Iris pigment epithelial cell (primary cell): ENCODE results near the gene DAPK2.

Experiments used
- DNase-seq: peaks from one replicate; pipeline ENCODE4 v3.0.0-alpha.2; 2011; ENCODE audit warnings: low read depth

Gene DAPK2

GRCh38 chr15:63893866-63894661, 152.2 kb downstream of the DAPK2 start:
- DNase-seq = no peak

GRCh38 chr15:63892794-63893441, 153.4 kb downstream of the DAPK2 start:
- DNase-seq = no peak

- DNase-seq = no peak
These were observed 154.5 kb downstream of the DAPK2 start for GRCh38 chr15:63891768-63892133.

GRCh38 chr15:63891079-63891767, 155.1 kb downstream of the DAPK2 start:
- peak; percentile 69 for DNase-seq

- no peak for DNase-seq
These were observed 155.7 kb downstream of the DAPK2 start for GRCh38 chr15:63890617-63891016.

GRCh38 chr15:63889831-63890230, 156.5 kb downstream of the DAPK2 start:
- DNase-seq = no peak

GRCh38 chr15:63888823-63889222, 157.5 kb downstream of the DAPK2 start:
- no peak for DNase-seq

- DNase-seq = no peak
These were observed 158.1 kb downstream of the DAPK2 start for GRCh38 chr15:63888146-63888545.

GRCh38 chr15:63887630-63888029, 158.7 kb downstream of the DAPK2 start:
- no peak for DNase-seq

GRCh38 chr15:63884953-63885352, 161.3 kb downstream of the DAPK2 start:
- DNase-seq = no peak

- DNase-seq = no peak
These were observed 164.9 kb downstream of the DAPK2 start for GRCh38 chr15:63881431-63881830.

GRCh38 chr15:63880744-63881143, 165.5 kb downstream of the DAPK2 start:
- peak; percentile 60 for DNase-seq

- no peak for DNase-seq
These were observed 166.3 kb downstream of the DAPK2 start for GRCh38 chr15:63879995-63880394.

- DNase-seq = no peak
These were observed 167.1 kb downstream of the DAPK2 start for GRCh38 chr15:63879211-63879610.

GRCh38 chr15:63877713-63878271, 168.5 kb downstream of the DAPK2 start:
- no peak for DNase-seq

- DNase-seq = no peak
These were observed 170.1 kb downstream of the DAPK2 start for GRCh38 chr15:63876085-63876662.

GRCh38 chr15:63874616-63875015, 171.7 kb downstream of the DAPK2 start:
- no peak for DNase-seq

- DNase-seq = no peak
These were observed 173.3 kb downstream of the DAPK2 start for GRCh38 chr15:63872759-63873510.

- peak; percentile 87 for DNase-seq
These were observed 175.6 kb downstream of the DAPK2 start for GRCh38 chr15:63870487-63871209.

- no peak for DNase-seq
These were observed 176.3 kb downstream of the DAPK2 start for GRCh38 chr15:63870043-63870394.
